Measurements from ENCODE around the gene BICD2. TPM values are rescaled to one million over a fixed set of nuclear protein-coding genes. Genes with fewer than 3 reads are reported as not detected.

The BICD2 gene
- total and polyA plus RNA-seq, 7 donors: 5.4 to 38.5 (median 30.6) TPM

DNA sequence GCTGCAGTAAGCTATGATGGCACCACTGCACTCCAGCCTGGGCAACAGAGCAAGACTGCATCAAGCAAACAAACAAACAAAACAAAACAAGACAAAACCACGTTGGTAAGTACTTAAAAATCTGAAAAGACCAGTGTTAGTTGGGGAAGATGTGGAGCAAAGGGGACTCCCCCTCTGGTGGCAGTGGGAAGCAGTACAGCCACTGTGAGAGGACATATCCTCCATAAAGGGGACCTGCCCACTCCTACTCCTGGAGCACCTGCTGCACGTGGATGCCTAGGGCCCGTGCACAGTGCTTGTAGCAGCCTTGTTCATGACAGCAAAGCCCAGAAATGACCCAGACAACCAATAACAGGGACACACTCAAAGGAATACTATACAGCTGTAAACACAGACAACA, 77.7 kb downstream of the BICD2 start:
- Histone ChIP-seq H3K4me1 (no peaks in the 10 kb centered on the region), H3K36me3 (no peaks in the 10 kb centered on the region), H3K27ac (no peak overlapping the region), H3K4me3 (no peak overlapping the region), H3K27me3 (no peaks in the 10 kb centered on the region), H3K9me3 (peaks cover 0 to 16% (median 1%) of the 10 kb centered on the region in 4 donors)
- TF ChIP-seq CTCF (IDR thresholded peaks at IDR 0.05): no peak
- no peak for TF ChIP-seq POLR2AphosphoS5 (IDR thresholded peaks at IDR 0.05)
- TF ChIP-seq EP300 (IDR thresholded peaks at IDR 0.05): no peak
- TF ChIP-seq POLR2A (IDR thresholded peaks at IDR 0.05): no peak
- DNase-seq: no peak
- intact Hi-C loops (cut with DNase I): no loop called here
- 60 to 66% methylated on average over 3 of the region's 3 CpGs for WGBS, 2 donors

GRCh38 chr9:92685022-92685421, 79.6 kb downstream of the BICD2 start:
- Histone ChIP-seq H3K36me3 (no peaks in the 10 kb centered on the region), H3K9me3 (peaks cover 0 to 5% (median 0%) of the 10 kb centered on the region in 4 donors), H3K4me3 (no peak overlapping the region), H3K4me1 (no peaks in the 10 kb centered on the region), H3K27me3 (no peaks in the 10 kb centered on the region), H3K27ac (no peak overlapping the region)
- intact Hi-C loops (cut with DNase I): no loop called here
- WGBS, 2 donors: 81 to 85% methylated on average over 5 of the region's 5 CpGs
- no peak for DNase-seq
- TF ChIP-seq EP300 (IDR thresholded peaks at IDR 0.05) (no peak), POLR2AphosphoS5 (IDR thresholded peaks at IDR 0.05) (no peak), CTCF (IDR thresholded peaks at IDR 0.05) (no peak), POLR2A (IDR thresholded peaks at IDR 0.05) (no peak)

DNA sequence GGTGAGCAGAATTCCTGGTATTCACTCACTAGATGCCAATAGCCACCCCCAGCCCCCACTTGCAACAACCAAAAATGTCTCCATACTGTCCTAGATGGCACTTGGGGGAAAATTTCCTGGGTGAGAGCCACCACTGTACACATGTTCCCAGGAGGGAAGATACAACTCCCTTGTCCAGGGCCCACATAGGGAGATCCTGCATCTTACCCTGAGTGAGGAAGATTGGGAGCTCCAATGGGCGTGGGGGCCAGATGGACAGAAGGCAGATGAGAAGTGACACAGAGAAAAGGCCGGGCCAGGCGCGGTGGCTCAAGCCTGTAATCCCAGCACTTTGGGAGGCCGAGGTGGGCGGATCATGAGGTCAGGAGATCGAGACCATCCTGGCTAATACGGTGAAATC, 82.4 kb downstream of the BICD2 start:
- H3K27me3 ChIP-seq: no peaks in the 10 kb centered on the region
- 89 to 95% methylated on average over 8 of the region's 8 CpGs for WGBS, 2 donors

DNA sequence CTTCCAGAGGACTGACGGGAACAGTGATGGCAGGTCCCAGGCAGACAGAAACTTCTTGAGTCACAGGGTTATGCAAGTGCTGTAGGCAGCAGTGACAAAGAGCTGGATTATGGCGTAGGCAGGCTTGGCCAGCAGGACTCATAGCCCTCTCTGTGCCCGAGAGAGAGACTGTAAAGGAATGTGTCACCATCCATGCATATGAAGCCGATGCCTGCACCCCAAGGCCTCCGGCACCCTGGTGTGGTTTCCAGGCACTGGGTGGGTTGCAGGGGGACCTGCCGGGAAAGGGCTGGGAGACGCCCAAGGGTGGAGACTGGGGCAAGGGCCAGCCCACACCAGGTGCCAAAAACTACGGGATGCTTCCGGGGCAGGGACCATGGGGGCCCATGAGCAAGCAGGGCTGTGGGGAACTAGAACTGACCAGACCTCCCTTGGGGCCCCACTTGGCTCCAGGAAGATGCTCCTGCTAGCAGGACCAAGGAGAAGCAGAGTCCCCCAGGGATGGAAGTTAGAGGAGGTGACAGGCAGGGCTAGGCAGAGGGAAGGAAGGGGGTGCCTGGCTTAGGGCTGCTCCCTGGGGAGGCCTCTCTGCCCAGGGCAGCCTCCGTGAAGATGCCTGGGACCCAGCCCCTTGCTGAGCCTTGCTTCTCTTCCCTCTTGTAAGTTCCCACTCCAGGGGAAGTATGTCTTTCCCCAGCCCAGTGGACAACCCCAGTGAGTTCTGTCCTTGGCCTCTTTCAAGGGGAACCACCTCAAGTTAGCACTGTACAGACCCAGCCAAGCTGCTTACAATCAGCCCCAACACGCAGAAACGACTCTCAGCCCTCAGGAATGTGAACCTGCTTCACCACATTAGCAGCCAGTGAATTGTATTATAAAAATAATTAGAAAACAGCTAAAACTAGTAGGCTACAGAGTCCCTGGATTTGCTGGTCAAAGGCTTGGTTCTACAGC, 84.2 kb downstream of the BICD2 start:
- Histone ChIP-seq H3K27ac (no peak overlapping the region), H3K4me1 (no peaks in the 10 kb centered on the region), H3K4me3 (no peak overlapping the region), H3K36me3 (no peaks in the 10 kb centered on the region), H3K9me3 (no peaks in the 10 kb centered on the region), H3K27me3 (no peaks in the 10 kb centered on the region)
- intact Hi-C loops (cut with DNase I): no loop called here
- no peak for DNase-seq
- no peak for TF ChIP-seq POLR2AphosphoS5 (IDR thresholded peaks at IDR 0.05)
- no peak for TF ChIP-seq POLR2A (IDR thresholded peaks at IDR 0.05)
- no peak for TF ChIP-seq EP300 (IDR thresholded peaks at IDR 0.05)
- no peak for TF ChIP-seq CTCF (IDR thresholded peaks at IDR 0.05)
- WGBS, 2 donors: 79 to 88% methylated on average over 12 of the region's 12 CpGs

More for the DNA sequence above, 82.4 kb downstream of the BICD2 start:
- intact Hi-C loops (cut with DNase I): no loop called here
- Histone ChIP-seq H3K36me3 (no peaks in the 10 kb centered on the region), H3K4me3 (no peak overlapping the region), H3K27ac (no peak overlapping the region), H3K4me1 (no peaks in the 10 kb centered on the region), H3K9me3 (no peaks in the 10 kb centered on the region)
- no peak for DNase-seq
- TF ChIP-seq CTCF (IDR thresholded peaks at IDR 0.05): no peak
- no peak for TF ChIP-seq POLR2A (IDR thresholded peaks at IDR 0.05)
- TF ChIP-seq POLR2AphosphoS5 (IDR thresholded peaks at IDR 0.05): no peak
- no peak for TF ChIP-seq EP300 (IDR thresholded peaks at IDR 0.05)
